ENCODE results near the gene PTPRO.

DNA sequence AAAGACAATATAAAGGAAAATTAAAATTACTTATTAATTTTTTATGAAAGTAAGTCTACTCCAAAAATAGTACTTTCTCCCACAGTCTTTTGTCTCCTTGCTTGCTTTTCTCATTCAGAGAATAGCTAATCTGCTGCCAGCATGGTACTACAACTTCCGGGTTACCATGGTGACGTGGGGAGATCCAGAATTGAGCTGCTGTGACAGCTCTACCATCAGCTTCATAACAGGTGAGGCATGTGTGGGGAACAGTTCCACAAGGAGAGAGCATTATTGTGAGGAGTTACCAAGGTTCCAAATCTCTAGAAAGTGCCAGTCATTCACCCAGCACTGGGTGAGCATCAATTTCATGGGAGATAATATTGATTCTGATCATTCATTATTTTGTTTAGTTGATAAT is 197.8 kb downstream of the PTPRO start:
- TF ChIP-seq, protein P1, sequence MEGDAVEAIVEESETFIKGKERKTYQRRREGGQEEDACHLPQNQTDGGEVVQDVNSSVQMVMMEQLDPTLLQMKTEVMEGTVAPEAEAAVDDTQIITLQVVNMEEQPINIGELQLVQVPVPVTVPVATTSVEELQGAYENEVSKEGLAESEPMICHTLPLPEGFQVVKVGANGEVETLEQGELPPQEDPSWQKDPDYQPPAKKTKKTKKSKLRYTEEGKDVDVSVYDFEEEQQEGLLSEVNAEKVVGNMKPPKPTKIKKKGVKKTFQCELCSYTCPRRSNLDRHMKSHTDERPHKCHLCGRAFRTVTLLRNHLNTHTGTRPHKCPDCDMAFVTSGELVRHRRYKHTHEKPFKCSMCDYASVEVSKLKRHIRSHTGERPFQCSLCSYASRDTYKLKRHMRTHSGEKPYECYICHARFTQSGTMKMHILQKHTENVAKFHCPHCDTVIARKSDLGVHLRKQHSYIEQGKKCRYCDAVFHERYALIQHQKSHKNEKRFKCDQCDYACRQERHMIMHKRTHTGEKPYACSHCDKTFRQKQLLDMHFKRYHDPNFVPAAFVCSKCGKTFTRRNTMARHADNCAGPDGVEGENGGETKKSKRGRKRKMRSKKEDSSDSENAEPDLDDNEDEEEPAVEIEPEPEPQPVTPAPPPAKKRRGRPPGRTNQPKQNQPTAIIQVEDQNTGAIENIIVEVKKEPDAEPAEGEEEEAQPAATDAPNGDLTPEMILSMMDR (IDR thresholded peaks at IDR 0.05; ENCODE audit: low read depth, low read length): no peak
- no peak for TF ChIP-seq EZH2phosphoT487 (IDR thresholded peaks at IDR 0.05; ENCODE audit: low read depth)
